Measurements from ENCODE around the gene ZNF106. TPM values are rescaled to one million over a fixed set of nuclear protein-coding genes. Genes with fewer than 3 reads are reported as not detected.
A peak's percentile ranks its signal among the peaks of the same experiment; 100 is the strongest.

Gene ZNF106
- total RNA-seq, 2 experiments from 2014 or later: 40.8 to 41.2 TPM

DNA sequence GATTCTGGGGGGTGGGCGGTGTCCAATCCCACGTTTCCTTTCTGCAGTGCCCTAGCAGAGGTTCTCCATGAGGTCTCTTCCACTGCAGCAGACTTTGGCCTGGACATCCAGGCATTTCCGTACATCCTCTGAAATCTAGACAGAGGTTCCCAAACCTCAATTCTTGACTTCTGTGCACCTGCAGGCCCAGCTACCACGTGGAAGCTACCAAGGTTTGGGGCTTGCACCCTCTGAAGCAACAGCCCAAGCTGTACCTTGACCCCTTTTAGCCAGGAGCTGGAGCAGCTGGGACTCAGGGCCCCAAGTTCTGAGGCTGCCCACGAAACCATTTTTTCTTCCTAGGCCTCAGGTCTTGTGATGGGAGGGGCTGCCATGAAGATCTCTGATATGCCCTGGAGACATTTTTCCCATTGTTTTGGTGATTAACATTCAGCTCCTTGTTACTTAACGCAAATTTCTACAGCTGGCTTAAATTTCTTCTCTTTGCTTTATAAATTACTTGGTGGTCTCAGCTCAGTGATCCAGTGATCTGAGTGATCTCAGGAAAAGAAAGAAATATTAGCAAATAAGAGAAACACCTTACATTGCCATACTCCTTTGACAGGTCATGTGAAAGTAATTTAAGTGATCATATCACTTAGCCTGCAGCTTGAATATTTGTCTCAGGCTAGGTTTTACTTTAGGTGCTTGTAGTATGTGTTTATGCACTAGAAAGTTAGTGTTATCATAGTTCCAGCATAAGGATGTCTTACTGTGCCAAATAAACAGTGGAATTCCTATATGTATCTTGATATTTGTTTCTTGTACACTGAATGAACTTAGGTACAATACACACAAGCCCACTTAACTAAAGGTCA is 7.5 kb upstream of the ZNF106 start:
- intact Hi-C loops (cut with micrococcal nuclease): no loop called here
- no peak for DNase-seq
- CTCF ChIA-PET: interaction anchor here (0.6 to 1.2 kb wide), 2 partner anchors 10 to 122 kb away, joined by 3 to 4 read pairs; no protein-coding TSS in a partner anchor
- Mint-ChIP-seq H3K9me3 (no peaks in the 10 kb centered on the region), H3K36me3 (ENCODE audit: low read depth) (peaks cover 2% of the 10 kb centered on the region), H3K27me3 (ENCODE audit: low read depth) (no peaks in the 10 kb centered on the region), H3K27ac (no peak overlapping the region), H3K4me1 (ENCODE audit: low read depth) (peaks cover 63% of the 10 kb centered on the region), H3K4me3 (no peak overlapping the region)

DNA sequence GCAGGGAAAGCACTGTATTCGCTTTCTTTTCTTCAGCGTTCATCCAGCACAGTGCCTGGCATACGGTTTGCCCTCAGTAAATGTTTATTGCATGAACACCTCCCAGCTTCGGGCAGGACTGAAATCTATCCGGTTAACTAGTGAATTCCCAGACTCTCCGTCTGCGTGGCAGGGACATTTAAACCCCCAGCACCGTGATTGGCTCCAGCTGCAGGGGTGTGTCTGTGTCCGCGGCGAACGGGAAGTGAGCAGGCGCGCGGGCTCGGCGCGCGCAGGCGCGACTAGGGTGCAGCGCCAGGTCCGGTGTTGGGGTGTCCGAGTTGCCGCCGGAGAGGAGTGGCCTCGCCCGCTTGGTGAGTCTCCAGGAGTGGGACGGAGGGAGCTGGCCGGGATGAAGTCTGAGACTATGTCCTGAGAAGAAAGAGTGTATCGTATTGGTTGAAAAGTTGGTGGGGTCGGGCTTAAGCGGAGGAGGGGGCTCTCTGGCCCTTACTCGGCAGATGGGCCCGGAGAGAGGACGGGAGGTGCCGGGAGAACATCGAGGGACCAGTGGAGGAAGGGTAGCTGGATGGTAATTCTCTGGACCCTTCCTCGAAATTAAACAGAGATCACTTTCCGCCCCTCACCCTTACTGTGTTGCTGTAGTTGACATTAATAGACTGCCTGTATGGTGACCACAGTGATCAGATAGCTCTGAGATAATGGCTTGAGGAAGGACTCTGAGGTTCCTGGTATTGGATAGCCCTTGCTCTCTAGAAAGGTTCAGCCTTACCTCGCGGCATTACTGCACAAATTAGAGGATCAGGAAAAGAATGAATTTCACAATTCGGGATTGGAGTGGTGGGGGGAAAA is 4.6 kb upstream of the ZNF106 start, which contains the start of gene SNAP23:
SNAP23 (plus strand) TSS at position 274 of the 852 bp plus-strand sequence. CDS start 16,213 bp downstream, outside the sequence.
- Mint-ChIP-seq H3K9me3 (no peaks in the 10 kb centered on the region), H3K27me3 (ENCODE audit: low read depth) (no peaks in the 10 kb centered on the region), H3K27ac (peak within 1 kb of the TSS; percentile 94), H3K36me3 (ENCODE audit: low read depth) (peaks cover 2% of the 10 kb centered on the region), H3K4me3 (peak within 1 kb of the TSS; percentile 99), H3K4me1 (ENCODE audit: low read depth) (peaks cover 65% of the 10 kb centered on the region)
- CTCF ChIA-PET: interaction anchor here (0.6 kb wide), 1 partner anchor 498 kb away, joined by 4 read pairs; no protein-coding TSS in a partner anchor
- intact Hi-C loops (cut with micrococcal nuclease): loop anchor here (1.0 kb wide), 1 partner anchor 53 kb away; the partner anchor contains the start of genes HAUS2 and LRRC57
- peak; percentile 87 for DNase-seq

DNA sequence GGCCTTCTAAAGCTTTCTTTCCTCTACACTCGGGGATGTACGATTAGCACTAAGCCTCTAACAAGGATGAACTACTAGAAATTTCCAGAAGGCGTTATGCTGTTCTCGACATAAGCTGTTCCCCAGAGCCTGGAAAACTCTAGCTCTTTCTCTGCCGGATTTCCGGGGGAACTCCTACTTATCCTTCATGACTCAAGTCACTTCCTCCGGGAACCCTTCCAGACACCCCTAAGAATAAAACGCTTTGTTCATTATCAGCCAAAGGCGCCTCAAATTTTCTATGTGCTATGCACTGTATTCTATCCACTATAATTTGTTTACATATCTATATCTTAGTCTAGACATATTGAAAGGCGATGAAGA is 4.0 kb upstream of the ZNF106 start:
- Mint-ChIP-seq H3K27me3 (ENCODE audit: low read depth) (no peaks in the 10 kb centered on the region), H3K36me3 (ENCODE audit: low read depth) (peaks cover 4% of the 10 kb centered on the region), H3K4me1 (ENCODE audit: low read depth) (peaks cover 59% of the 10 kb centered on the region), H3K9me3 (no peaks in the 10 kb centered on the region), H3K4me3 (peak overlapping the region; percentile 99), H3K27ac (peak overlapping the region; percentile 94)
- CTCF ChIA-PET: no interaction called here
- no peak for DNase-seq
- intact Hi-C loops (cut with micrococcal nuclease): loop anchor here (1.0 to 5.0 kb wide), 4 partner anchors 53 to 523 kb away; partner anchors contain the start of genes EHD4, HAUS2 and LRRC57

DNA sequence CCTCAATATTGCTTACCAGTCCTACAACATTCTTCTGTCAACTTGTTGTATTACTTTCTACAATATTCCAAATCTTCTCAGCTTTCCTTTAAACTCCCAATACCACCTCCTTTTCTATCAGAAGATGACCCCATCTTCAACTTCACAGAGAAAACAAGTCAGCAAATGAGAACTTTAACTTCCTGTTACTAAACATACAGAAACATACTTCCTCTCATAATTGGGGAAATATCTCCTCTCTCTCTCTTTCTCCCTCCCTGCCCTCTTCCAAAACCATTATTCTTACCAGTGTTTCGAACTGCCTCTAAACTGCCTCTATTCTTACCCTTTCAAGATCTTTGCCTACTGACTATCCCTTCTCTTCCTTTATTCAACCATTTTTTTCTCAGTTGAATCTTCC is 2.7 kb upstream of the ZNF106 start:
- Mint-ChIP-seq H3K27ac (peak overlapping the region; percentile 41), H3K36me3 (ENCODE audit: low read depth) (peaks cover 4% of the 10 kb centered on the region), H3K9me3 (no peaks in the 10 kb centered on the region), H3K4me3 (no peak overlapping the region), H3K27me3 (ENCODE audit: low read depth) (no peaks in the 10 kb centered on the region), H3K4me1 (ENCODE audit: low read depth) (peaks cover 60% of the 10 kb centered on the region)
- intact Hi-C loops (cut with micrococcal nuclease): loop anchor here (5.0 kb wide), 3 partner anchors 159 to 521 kb away; partner anchors contain the start of gene EHD4
- CTCF ChIA-PET: no interaction called here
- no peak for DNase-seq

DNA sequence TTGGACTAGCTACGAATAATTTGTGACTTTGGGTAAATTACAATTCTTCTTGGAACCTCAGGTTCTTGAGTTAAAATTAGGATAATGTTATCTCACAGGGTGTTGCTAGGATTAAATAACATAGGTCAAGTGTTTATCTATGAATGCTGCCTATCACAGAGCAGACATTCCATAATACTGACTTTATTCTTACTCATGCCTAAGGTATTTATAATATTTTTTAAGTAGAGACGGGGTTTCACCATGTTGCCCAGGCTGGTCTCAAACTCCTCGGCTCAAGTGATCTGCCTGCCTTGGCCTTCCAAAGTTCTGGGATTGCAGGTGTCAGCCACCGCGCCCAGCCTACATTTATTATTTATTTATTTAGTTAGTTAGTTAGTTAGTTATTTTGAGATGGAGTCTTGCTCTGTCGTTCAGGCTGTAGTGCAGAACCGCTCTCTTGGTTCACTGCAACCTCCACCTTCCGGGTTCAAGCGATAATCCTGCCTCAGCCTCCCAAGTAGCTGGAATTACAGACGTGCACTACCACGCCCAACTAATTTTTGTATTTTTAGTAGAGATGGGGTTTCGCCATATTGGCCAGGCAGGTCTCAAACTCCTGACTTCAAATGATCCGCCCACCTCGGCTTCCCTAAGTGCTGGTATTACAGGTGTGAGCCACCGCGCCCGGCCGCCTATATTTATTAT is 741 bp upstream of the ZNF106 start:
- CTCF ChIA-PET: no interaction called here
- H3K27me3 Mint-ChIP-seq (ENCODE audit: low read depth): no peaks in the 10 kb centered on the region
- no peak for DNase-seq
- intact Hi-C loops (cut with micrococcal nuclease): loop anchor here (1.0 to 5.0 kb wide), 6 partner anchors 57 to 519 kb away; partner anchors contain the start of genes EHD4, GANC, HAUS2 and LRRC57
- H3K27ac Mint-ChIP-seq: peak overlapping the region; percentile 91
- H3K4me3 Mint-ChIP-seq: peak overlapping the region; percentile 84
- H3K9me3 Mint-ChIP-seq: no peaks in the 10 kb centered on the region
- peaks cover 58% of the 10 kb centered on the region for H3K4me1 Mint-ChIP-seq (ENCODE audit: low read depth)
- H3K36me3 Mint-ChIP-seq (ENCODE audit: low read depth): peaks cover 7% of the 10 kb centered on the region

DNA sequence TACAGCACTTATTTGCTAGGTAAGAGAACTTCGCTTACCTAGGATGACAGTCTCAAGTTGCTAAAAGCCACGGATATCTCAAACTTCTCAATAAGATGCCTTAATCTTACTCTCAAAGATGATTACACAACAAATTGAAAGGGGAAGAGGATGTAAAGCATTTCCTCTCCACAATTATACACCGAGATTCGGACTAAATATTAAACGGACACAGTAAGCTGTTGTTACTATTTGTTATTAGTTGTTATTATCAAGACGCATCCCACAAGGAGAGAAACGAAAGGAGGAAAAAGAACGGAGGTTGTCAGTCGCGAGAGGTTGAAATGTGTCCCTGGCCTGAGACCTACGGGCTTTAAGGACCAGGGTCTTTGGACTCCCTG is 660 bp downstream of the ZNF106 start:
- H3K27ac Mint-ChIP-seq: peak overlapping the region; percentile 91

DNA sequence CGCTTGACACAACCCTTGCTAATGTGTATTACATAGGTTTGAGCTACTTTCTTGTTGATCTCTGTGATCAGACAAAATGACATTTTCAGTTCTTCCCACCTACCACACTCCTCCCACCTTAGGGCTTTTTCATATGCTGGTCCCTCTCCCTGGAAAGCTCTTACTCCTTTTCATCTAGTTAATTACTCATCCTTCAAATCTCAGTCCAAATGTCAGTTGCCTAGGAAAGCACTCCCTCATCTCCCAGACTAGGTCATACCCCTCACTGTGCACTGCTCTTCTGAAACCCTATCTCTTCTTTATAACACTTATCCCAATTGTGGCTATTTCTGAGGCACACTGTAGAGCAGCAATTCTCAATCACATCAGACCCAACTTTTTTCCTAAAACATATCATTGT is 7.3 kb downstream of the ZNF106 start:
- Mint-ChIP-seq H3K27me3 (ENCODE audit: low read depth) (no peaks in the 10 kb centered on the region), H3K9me3 (peaks cover 4% of the 10 kb centered on the region), H3K36me3 (ENCODE audit: low read depth) (peaks cover 15% of the 10 kb centered on the region), H3K4me3 (no peak overlapping the region), H3K27ac (no peak overlapping the region), H3K4me1 (ENCODE audit: low read depth) (peaks cover 21% of the 10 kb centered on the region)
- intact Hi-C loops (cut with micrococcal nuclease): no loop called here
- CTCF ChIA-PET: interaction anchor here (0.6 to 1.1 kb wide), 4 partner anchors 12 to 493 kb away, joined by 3 to 7 read pairs (median 4); no protein-coding TSS in a partner anchor
- DNase-seq: no peak

More for the DNA sequence above, 660 bp downstream of the ZNF106 start:
- peaks cover 5% of the 10 kb centered on the region for H3K36me3 Mint-ChIP-seq (ENCODE audit: low read depth)
- H3K9me3 Mint-ChIP-seq: no peaks in the 10 kb centered on the region
- intact Hi-C loops (cut with micrococcal nuclease): loop anchor here (2.0 to 5.0 kb wide), 4 partner anchors 59 to 518 kb away; partner anchors contain the start of genes EHD4, HAUS2 and LRRC57
- CTCF ChIA-PET: no interaction called here
- DNase-seq: no peak
- peak overlapping the region; percentile 84 for H3K4me3 Mint-ChIP-seq
- no peaks in the 10 kb centered on the region for H3K27me3 Mint-ChIP-seq (ENCODE audit: low read depth)
- peaks cover 46% of the 10 kb centered on the region for H3K4me1 Mint-ChIP-seq (ENCODE audit: low read depth)

DNA sequence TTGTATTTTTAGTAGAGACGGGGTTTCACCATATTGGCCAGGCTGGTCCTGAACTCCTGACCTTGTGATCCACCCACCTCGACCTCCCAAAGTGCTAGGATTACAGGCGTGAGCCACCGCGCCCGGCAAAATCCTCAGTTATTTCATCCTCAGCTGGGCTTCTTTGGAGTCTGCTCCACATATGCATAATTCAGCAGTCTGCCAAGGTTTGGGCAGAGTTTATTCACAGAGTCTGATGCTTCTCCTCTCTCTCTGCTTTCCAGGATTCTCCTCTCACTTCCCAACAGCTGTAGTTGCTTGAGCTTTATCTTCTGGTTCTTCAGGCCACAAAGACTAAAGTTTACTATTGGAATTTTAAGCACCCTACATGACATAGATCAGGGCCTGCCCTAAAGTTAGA is 8.2 kb downstream of the ZNF106 start:
- Mint-ChIP-seq H3K27ac (no peak overlapping the region), H3K4me1 (ENCODE audit: low read depth) (peaks cover 15% of the 10 kb centered on the region), H3K9me3 (peaks cover 4% of the 10 kb centered on the region), H3K4me3 (no peak overlapping the region), H3K27me3 (ENCODE audit: low read depth) (no peaks in the 10 kb centered on the region), H3K36me3 (ENCODE audit: low read depth) (peaks cover 15% of the 10 kb centered on the region)
- CTCF ChIA-PET: interaction anchor here (1.1 kb wide), 1 partner anchor 11 kb away, joined by 5 read pairs; no protein-coding TSS in a partner anchor
- intact Hi-C loops (cut with micrococcal nuclease): no loop called here
- DNase-seq: no peak

DNA sequence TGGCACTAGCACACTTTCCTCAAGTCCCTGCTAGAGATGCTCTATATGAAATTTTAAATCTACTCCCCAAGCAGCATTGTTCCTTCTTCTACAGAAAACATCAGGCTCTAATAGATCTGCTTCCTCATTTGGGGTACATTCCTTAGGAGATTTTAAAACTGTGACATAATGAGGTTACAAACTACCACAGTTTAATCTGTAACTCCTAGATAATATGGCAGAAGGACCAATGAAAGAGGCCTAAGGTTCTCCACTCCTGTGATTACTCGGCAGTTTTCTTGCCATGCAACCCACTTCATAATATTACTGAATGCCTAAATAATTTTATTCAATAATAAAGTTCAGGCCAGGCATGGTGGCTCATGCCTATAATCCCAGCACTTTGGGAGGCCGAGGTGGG is 16.1 kb downstream of the ZNF106 start:
- Mint-ChIP-seq H3K4me3 (no peak overlapping the region), H3K27me3 (ENCODE audit: low read depth) (no peaks in the 10 kb centered on the region), H3K36me3 (ENCODE audit: low read depth) (peaks cover 4% of the 10 kb centered on the region), H3K27ac (no peak overlapping the region), H3K9me3 (no peaks in the 10 kb centered on the region), H3K4me1 (ENCODE audit: low read depth) (peaks cover 7% of the 10 kb centered on the region)
- intact Hi-C loops (cut with micrococcal nuclease): loop anchor here (5.0 kb wide), 2 partner anchors 258 to 338 kb away; no protein-coding TSS in a partner anchor
- CTCF ChIA-PET: no interaction called here
- DNase-seq: no peak

DNA sequence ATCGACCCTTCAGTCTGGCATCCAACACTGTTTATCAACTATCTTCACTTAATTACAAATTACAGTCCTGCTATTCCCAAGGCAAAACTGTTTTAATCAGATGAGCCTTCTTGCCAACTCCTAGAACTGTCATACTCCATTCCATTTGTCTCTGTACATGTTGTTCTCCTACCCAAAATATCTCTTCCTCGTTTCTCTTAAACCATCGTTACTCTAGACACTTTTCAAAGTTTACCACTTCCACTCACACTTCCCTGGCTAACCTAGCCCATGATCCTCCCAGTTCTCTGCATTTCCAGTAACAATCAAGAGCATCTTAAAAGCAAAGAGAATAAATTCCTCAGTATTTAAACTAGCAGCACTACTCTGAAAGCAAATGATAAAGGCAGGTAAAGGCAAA is 19.9 kb downstream of the ZNF106 start:
- CTCF ChIA-PET: interaction anchor here (0.6 to 1.8 kb wide), 6 partner anchors 12 to 337 kb away, joined by 3 to 5 read pairs (median 4); no protein-coding TSS in a partner anchor
- H3K36me3 Mint-ChIP-seq (ENCODE audit: low read depth): peaks cover 6% of the 10 kb centered on the region

DNA sequence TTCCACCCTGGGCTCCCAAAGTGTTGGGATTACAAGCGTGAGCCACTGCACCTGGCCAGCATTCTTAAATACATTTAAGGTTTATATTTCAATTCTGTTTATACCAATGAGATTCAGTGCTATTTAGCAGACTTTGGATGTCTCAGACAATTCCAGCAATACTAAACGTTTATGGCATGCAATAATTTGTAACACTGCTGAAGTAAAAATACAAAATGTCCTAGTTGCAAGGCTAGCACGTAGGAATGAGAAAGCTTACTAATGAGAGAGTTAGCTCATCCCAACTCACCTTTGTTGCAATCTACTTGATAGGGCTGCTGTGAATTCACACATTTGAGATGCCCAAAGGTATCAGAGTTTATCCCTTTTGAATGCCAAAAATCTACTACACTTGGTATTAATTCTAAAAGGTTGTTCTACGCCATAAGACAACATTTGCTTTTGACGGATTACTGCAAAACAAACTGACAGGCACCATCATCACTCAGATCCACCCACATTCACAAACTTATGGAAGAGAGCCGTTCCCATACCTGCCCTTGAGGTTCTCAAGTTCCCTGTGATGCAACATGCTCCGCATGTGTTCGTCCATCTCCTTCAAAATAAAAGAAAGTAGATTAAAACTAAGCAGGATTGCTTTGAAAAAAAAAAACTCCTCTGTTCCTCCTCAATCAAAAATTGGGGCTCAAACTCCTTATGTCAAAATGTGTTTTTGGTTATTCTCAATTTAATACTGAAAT is 25.3 kb downstream of the ZNF106 start:
- H3K4me1 Mint-ChIP-seq (ENCODE audit: low read depth): peaks cover 7% of the 10 kb centered on the region
- H3K4me3 Mint-ChIP-seq: no peak overlapping the region
- H3K27me3 Mint-ChIP-seq (ENCODE audit: low read depth): no peaks in the 10 kb centered on the region
- peaks cover 8% of the 10 kb centered on the region for H3K36me3 Mint-ChIP-seq (ENCODE audit: low read depth)
- CTCF ChIA-PET: interaction anchor here (1.0 kb wide), 1 partner anchor 14 kb away, joined by 3 read pairs; no protein-coding TSS in a partner anchor
- H3K27ac Mint-ChIP-seq: no peak overlapping the region
- no peak for DNase-seq
- intact Hi-C loops (cut with micrococcal nuclease): no loop called here
- no peaks in the 10 kb centered on the region for H3K9me3 Mint-ChIP-seq

More for the DNA sequence above, 19.9 kb downstream of the ZNF106 start:
- intact Hi-C loops (cut with micrococcal nuclease): loop anchor here (1.0 to 5.0 kb wide), 5 partner anchors 179 to 482 kb away; partner anchors contain the start of genes GANC and TMEM87A
- Mint-ChIP-seq H3K9me3 (no peaks in the 10 kb centered on the region), H3K4me1 (ENCODE audit: low read depth) (peaks cover 2% of the 10 kb centered on the region), H3K27me3 (ENCODE audit: low read depth) (no peaks in the 10 kb centered on the region), H3K27ac (no peak overlapping the region), H3K4me3 (no peak overlapping the region)
- DNase-seq: no peak
